LoVo (cell line): ENCODE data around the gene USP40.

ENCODE experiments used
- DNase-seq: peaks from one replicate; pipeline ENCODE4 v3.0.0-alpha.2; 2016; ENCODE audit warnings: low spot score

The USP40 gene

DNA sequence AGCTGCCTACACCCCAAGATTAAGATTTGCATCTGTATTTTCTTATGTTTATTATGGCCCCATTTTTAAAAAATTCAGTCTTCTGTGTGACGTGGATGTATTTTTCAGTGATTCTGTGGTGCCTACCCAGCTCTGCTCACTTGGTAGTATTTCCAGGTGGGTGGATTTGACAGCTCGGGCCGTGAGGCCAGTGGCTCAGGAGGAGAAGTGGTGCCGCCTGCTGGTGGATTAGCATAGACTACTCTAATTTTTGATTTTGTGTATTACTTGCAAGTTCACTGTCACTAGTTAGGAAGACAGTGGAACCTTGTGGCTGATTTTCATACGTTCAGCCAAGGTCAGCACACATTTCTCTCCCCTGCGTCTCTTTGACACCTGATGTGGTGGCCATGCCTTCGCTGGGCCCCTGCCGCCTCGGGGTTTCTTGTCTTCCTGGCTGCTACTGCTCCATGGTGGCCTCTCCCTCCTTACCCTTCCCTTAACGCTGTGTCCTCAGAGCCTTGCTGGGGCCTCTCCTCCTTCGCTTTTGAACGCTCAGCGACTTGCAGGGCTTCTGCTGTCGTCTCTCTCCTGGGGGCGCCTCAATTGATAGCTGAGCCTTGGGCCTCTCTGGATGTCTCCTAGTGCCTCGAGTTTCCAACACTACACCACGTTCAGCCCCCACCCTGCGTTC is 122.9 kb downstream of the USP40 start:
- DNase-seq = peak; percentile 62

DNA sequence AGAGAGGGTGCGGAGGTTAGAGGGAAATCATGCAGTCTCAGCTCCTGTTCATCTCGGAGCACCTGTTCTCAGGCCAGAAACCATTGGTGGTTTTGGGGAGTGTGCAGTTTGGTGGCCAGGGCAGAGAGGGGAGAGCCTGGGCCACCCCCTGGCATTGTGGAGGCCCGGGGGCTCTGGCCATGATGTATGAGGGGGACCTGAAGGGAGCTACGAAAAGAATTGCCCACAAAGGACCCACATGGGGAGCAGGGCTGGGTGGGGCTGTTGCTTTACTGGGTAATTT is 124.6 kb downstream of the USP40 start:
- no peak for DNase-seq

DNA sequence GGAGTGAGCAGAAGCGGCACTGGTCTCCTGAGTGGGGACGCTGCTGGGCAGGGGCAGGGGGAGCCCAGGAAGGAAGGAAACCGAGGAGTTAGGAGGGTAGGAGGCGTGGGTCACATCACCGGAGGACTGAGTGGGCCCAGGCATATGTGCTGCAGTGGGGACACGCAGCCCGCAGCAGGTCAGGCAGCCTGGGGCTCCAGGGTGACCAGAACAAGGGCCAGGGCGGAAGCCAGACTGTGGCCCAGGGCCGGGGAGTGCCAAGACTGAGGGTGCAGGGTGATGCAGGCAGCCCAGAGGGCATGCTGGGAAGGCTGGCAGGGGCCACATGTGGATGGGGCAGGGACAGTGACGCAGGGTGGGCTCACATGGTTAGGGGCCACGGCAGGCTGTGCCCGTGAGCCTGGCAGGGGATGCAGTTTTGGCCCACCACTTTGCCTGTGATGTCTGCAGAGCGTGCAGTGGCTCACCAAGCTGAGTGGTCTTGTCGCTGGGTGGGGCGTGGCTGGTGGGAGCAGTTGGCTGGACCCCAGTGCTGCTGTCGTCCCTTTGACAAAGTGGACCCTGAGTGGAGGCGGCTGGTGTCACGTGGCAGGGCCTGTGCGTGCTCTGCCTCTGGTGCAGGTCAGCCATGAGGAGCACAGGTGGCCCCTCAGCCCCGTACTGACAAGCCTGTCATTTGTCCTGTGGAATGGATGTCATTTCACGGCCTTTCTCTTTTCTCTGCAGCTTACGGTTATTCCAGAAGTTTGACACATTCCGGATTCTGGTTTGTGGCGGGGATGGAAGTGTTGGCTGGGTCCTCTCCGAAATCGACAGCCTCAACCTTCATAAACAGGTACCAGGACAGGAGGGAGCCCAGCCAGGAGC is 125.2 kb downstream of the USP40 start:
- DNase-seq = no peak

GRCh38 chr2:233440714-233441113 is 125.9 kb downstream of the USP40 start:
- DNase-seq = no peak

GRCh38 chr2:233440314-233440713 is 126.3 kb downstream of the USP40 start:
- DNase-seq = no peak

- DNase-seq = no peak
These were observed 127.4 kb downstream of the USP40 start for GRCh38 chr2:233439191-233439590.

GRCh38 chr2:233438573-233439147 is 127.9 kb downstream of the USP40 start:
- DNase-seq = no peak

DNA sequence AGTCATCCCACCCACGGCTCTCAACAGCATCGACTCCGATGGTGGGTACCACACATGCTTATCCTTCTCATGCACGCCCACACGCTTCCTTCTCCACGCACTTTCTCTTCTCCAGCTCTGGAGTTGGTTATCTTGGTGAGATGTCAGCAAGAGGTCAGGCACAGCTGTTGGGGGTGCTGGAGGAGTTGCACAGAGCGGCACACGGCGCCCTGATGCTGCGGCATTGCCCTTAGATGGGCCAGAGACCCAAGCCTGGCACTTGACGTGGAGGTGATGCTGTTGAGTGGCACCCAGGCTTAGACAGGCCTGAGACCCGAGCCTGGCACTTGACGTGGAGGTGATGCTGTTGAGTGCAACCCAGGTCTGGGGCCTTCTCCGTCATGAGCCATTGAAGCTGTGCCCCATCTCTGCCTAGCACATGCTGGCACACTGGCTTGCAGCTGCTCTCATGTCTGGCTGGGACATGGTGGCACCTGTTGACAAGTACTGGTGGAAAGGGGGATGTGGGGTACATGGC is 129.1 kb downstream of the USP40 start:
- no peak for DNase-seq

DNA sequence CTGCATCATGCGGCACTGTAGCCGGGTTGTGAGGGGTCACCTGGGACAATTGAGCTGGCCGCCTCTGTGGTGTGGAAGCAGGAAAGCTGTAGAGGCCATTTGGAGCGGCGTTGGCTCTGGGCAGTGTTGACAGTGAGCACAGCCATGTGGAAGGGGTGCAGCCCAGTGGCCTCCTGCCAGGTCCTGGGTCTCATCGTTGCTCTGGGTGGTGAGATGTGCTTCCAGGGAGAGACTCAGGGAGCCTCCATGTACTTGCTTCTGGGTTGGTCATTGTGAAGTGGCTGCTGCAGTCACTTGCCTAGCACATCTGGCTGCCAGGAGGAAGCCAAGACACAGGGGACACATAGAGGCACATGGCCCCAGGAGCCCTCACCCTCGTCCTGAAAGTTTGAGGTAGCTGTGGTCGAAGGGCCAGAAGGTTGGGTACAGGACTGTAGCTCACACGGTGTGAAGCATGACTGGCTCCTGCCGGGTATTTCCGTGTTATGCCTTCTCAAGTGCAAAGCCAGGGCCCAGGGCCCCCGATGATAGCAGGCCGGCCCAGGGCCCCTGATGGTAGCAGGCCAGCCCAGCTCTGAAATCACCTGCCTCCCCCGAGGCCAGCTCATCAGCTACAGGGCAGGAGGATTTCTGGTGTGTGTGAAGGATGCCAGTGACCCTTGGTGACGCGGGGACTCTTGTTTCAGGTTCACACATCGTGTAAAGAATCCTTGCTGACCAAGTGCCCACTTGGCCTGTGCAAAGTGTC is 129.7 kb downstream of the USP40 start:
- DNase-seq = no peak

- DNase-seq = no peak
These were observed 130.4 kb downstream of the USP40 start for GRCh38 chr2:233436191-233436581.

DNA sequence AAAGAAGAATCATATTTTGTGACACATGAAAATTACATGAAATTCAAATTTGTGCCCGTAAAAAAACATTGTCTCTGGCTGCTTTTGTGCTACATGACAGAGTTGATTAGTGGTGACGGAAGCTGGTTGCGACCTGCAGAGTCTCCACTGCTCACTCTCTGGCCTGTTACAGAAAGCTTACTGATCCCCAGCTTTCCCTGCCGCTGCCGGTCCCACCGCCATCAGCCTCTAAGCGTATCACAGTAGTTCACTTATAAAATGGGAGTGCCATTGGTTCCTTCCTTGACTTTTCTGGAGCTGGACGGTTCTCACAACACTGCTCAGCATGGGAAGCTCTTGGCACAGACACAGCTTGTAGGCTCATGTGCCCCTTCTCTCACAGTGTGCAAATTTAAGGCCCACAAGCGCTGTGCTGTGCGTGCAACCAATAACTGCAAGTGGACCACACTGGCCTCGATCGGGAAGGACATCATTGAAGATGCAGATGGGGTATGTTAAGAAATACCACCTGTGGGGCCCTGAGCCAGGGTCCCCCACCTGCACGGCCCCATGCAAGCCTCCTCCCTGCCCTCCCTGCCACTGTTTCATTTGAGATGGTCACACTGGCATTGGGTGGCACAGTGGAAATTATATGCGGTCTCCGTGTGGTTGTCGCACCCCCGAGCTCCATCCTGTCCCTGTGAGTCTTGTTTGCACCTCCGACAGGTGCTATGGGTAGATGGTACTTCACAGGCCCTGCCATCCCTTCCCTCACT is 131.0 kb downstream of the USP40 start:
- no peak for DNase-seq

- DNase-seq = no peak
These were observed 131.8 kb downstream of the USP40 start for GRCh38 chr2:233434666-233435330.

DNA sequence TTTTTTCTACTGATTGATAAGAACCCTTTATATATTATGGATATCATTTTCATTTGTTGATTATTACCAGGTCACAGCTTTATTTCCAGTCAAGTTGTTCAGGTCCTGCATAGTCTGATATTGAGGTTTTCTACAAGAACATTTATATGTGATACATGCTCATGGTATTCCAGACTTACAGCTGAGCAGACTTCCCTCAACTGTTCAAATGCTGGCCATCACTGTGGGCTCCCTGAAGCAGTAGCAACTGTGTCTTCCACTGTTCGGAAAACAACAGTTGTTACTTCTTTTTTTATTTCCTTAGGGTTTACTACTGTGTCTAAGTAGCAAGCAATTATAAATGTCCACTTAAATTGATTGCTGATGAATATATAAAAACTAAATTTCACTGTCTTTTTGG is 132.8 kb downstream of the USP40 start:
- DNase-seq = no peak

DNA sequence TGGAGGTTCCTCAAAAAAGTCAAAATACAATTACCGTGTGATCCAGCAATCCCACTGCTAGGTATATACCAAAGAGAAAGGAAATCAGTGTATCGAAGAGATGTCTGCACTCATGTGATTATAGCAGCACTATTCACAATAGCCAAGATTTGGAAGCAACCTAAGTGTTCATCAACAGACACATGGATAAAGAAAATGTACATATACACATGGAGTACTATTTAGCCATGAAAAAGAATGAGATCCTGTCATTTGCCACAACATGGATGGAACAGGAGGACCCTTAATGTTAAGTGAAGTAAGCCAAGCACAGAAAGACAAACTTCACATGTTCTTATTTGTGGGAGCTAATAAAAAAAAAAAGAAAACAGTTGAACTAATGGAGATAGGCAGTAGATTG is 133.6 kb downstream of the USP40 start:
- DNase-seq = no peak

GRCh38 chr2:233430651-233431050 is 135.9 kb downstream of the USP40 start:
- DNase-seq = no peak

GRCh38 chr2:233430081-233430480 is 136.5 kb downstream of the USP40 start:
- DNase-seq = peak; percentile 64

- no peak for DNase-seq
These were observed 137.2 kb downstream of the USP40 start for GRCh38 chr2:233429175-233429897.

DNA sequence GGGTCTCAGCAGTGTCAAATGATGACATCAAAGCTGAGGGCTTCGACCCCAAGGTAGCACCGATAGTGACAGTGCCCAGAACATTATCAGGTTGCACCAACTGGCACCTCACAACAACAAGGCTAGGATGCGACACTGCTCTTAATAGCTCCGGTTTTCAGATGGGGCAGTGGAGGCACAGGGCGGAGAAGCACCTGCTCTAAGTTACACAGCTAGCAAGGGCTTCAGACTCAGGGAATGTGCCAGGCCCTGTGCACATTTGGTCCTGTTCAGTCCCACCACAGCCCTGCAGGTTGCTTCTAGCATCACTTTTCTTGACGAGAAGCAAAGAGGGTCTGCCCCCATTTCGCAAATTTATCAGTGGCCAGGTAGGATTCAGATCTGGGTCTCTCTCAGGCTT is 138.1 kb downstream of the USP40 start:
- DNase-seq = no peak

GRCh38 chr2:233428008-233428407 is 138.6 kb downstream of the USP40 start:
- DNase-seq = no peak

DNA sequence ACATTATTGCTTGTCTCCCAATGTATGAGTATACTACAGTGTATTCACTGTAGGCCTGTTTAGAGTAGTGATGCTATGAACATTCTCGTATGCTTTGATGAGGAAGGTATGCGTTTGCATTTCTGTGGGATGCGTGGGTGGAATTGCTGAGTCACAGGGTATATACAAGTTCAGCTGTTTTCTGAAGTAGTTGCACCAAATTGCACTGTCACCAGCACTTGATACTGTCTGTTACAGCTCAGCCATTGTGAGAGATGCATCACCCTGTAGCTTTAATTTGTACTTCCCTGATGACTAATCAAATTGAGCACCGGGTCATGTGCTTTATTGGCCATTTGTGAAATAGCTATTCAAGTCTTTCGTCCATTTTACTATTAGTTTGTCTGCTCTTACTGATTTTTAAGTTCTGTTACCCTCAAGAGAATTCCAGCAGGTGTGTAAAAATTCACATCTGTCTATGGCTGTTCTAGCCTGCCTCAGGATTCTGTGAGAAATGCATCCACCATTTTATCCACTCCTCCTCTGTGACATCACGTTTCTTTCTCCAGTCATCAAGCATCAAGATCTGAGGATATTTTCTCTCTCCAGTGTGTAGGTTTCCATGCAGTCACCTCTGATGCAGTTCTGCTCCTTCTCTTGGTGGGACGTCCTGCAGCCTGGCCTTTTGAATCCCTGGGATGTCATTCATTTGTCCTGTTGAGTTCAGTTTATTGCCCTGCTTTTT is 139.8 kb downstream of the USP40 start:
- DNase-seq = peak; percentile 29
